CD4-positive, alpha-beta memory T cell (primary cell): ENCODE measurements around the gene CCDC197. TPM values are rescaled to one million over a fixed set of nuclear protein-coding genes. Genes with fewer than 3 reads are reported as not detected.

Source experiments
- CTCF ChIA-PET: fragments of 350-600 bp; sonication (Branson Sonifier 250); formaldehyde crosslinking; loops from one replicate; lab custom pipeline; 2021; ENCODE audit warnings: inconsistent platforms; ENCODE audit not compliant: partially characterized antibody; lab: Charles Lee
- POLR2A ChIA-PET: fragments of 350-600 bp; sonication (Branson Sonifier 250); formaldehyde crosslinking; loops from one replicate; lab custom pipeline; 2021; ENCODE audit not compliant: partially characterized antibody; lab: Charles Lee
- DNase-seq, 5 donors: peaks; one replicate each; pipeline versions ENCODE4 v3.0.0 to v3.0.0-alpha.2; 2020 to 2022; ENCODE audit warnings: mixed read lengths in 1 of 5
- H3K27ac ChIP-seq: one replicate; pipeline ENCODE4 v1.7.0; 2013; ENCODE audit warnings: low read depth, low read length
- H3K27me3 ChIP-seq: 2 replicates; pipeline ENCODE4 v1.7.0; 2013; ENCODE audit warnings: mild to moderate bottlenecking, low read length, moderate library complexity; ENCODE audit not compliant: insufficient read depth
- H3K36me3 ChIP-seq: 2 replicates; pipeline ENCODE4 v1.7.0; 2013; ENCODE audit warnings: mild to moderate bottlenecking, low read length, moderate library complexity; ENCODE audit not compliant: insufficient read depth
- H3K4me1 ChIP-seq: 2 replicates; pipeline ENCODE4 v1.7.0; 2013; ENCODE audit warnings: mild to moderate bottlenecking, low read length, moderate library complexity; ENCODE audit not compliant: insufficient read depth
- H3K4me3 ChIP-seq, 2 donors: one replicate each; pipeline ENCODE4 v1.7.0; 2013; ENCODE audit warnings: low read length in 2 of 2, mild to moderate bottlenecking in 1 of 2
- H3K9me3 ChIP-seq, 2 donors: one replicate each; pipeline ENCODE4 v1.7.0; 2013; ENCODE audit warnings: low read length in 2 of 2, control low read depth in 1 of 2; ENCODE audit not compliant: control insufficient read depth in 1 of 2
- H3K27ac Mint-ChIP-seq, 7 donors: one replicate each; pipeline ENCODE4 v1.8.0; 2020 to 2021; ENCODE audit warnings: mixed read lengths in 7 of 7, mild to moderate bottlenecking in 6 of 7, inconsistent platforms in 3 of 7, moderate library complexity in 3 of 7
- H3K27me3 Mint-ChIP-seq, 2 donors: one replicate each; pipeline ENCODE4 v1.8.0; 2020 to 2021; ENCODE audit warnings: mixed read lengths in 2 of 2
- H3K36me3 Mint-ChIP-seq, 2 donors: one replicate each; pipeline ENCODE4 v1.8.0; 2020 to 2021; ENCODE audit warnings: mixed read lengths in 2 of 2, inconsistent platforms in 1 of 2, mild to moderate bottlenecking in 1 of 2
- H3K4me1 Mint-ChIP-seq, 4 donors: one replicate each; pipeline ENCODE4 v1.8.0; 2020 to 2021; ENCODE audit warnings: mixed read lengths in 4 of 4, mild to moderate bottlenecking in 1 of 4
- H3K4me3 Mint-ChIP-seq, 8 donors: one replicate each; pipeline ENCODE4 v1.8.0; 2020 to 2021; ENCODE audit warnings: mixed read lengths in 8 of 8, mild to moderate bottlenecking in 7 of 8, moderate library complexity in 6 of 8, inconsistent platforms in 3 of 8
- H3K9me3 Mint-ChIP-seq, 8 donors: one replicate each; pipeline ENCODE4 v1.8.0; 2020 to 2021; ENCODE audit warnings: mixed read lengths in 8 of 8, mild to moderate bottlenecking in 5 of 8, inconsistent platforms in 3 of 8, moderate library complexity in 1 of 8
- intact Hi-C: fragments of 100-400 bp; cut with micrococcal nuclease; formaldehyde crosslinking; loops from one replicate; pipeline ENCODE4 v1.15.1; 2023
- polyA plus RNA-seq, 2 donors: library from polyadenylated mRNA; unstranded; fragments of 300-500 nt; fragmentation: Illumina TruSeq; gene quantifications; one replicate each; pipeline ENCODE4 v1.2.3, GENCODE V29; 2021
- total RNA-seq, 2 experiments: library from RNA; stranded (reverse); gene quantifications; one replicate each; pipeline ENCODE4 v1.2.3, GENCODE V29; 2021

CCDC197 gene
- total and polyA plus RNA-seq, 4 experiments from 2014 or later: not detected

- Histone ChIP-seq H3K27me3 (no peaks in the 10 kb centered on the region), H3K4me1 (peaks cover 45% of the 10 kb centered on the region), H3K27ac (peak within 1 kb of the TSS; percentile 13), H3K36me3 (no peaks in the 10 kb centered on the region), H3K9me3 (no peaks in the 10 kb centered on the region), H3K4me3 (peak within 1 kb of the TSS in 1 of 2 donors; percentile 56)
- H3K4me3 Mint-ChIP-seq: peak within 1 kb of the TSS; percentile 81 to 88 (median 84)
- CTCF ChIA-PET: interaction anchor here (0.8 to 4.2 kb wide), 8 partner anchors 10 to 117 kb away, joined by 3 to 29 read pairs (median 3); no protein-coding TSS in a partner anchor
- peak within 1 kb of the TSS in 6 of 7 donors; percentile 42 to 89 (median 74) for H3K27ac Mint-ChIP-seq
- intact Hi-C loops: loop anchor here (2.0 kb wide), 2 partner anchors 54 to 56 kb away; partner anchors contain the start of genes DDX24 and IFI27L1
- peaks cover 30 to 55% (median 42%) of the 10 kb centered on the region in 4 donors for H3K4me1 Mint-ChIP-seq
- no peaks in the 10 kb centered on the region for H3K27me3 Mint-ChIP-seq
- DNase-seq: peak; percentile 96 to 97 (median 97)
- POLR2A ChIA-PET: interaction anchor here (0.7 to 4.2 kb wide), 12 partner anchors 10 to 148 kb away, joined by 3 to 17 read pairs (median 6); partner anchors contain the start of genes DDX24 and IFI27L1
- no peaks in the 10 kb centered on the region for H3K36me3 Mint-ChIP-seq
- no peaks in the 10 kb centered on the region for H3K9me3 Mint-ChIP-seq
Measured at GRCh38 chr14:94026173-94026888, 29.2 kb downstream of the CCDC197 start, which contains the start of gene OTUB2. TSS of gene OTUB2 (plus strand) at chr14:94026340. CDS start at chr14:94026538, 198 bp downstream.

GRCh38 chr14:94026889-94027469 lies 29.9 kb downstream of the CCDC197 start:
- peaks cover 24 to 48% (median 37%) of the 10 kb centered on the region in 4 donors for H3K4me1 Mint-ChIP-seq
- ChIA-PET POLR2A (interaction anchor here (1.8 to 4.2 kb wide), 4 partner anchors 9 to 87 kb away, joined by 4 to 17 read pairs (median 7); partner anchors contain the start of genes DDX24 and IFI27L1), CTCF (interaction anchor here (0.8 to 2.8 kb wide), 6 partner anchors 9 to 154 kb away, joined by 3 to 17 read pairs (median 11); no protein-coding TSS in a partner anchor)
- no peak overlapping the region for H3K27ac ChIP-seq
- peak overlapping the region in 1 of 2 donors; percentile 56 for H3K4me3 ChIP-seq
- DNase-seq: no peak
- no peaks in the 10 kb centered on the region for H3K27me3 Mint-ChIP-seq
- H3K27me3 ChIP-seq: no peaks in the 10 kb centered on the region
- H3K4me3 Mint-ChIP-seq: peak overlapping the region; percentile 36 to 83 (median 60)
- no peaks in the 10 kb centered on the region for H3K9me3 Mint-ChIP-seq
- intact Hi-C loops: loop anchor here (2.0 kb wide), 2 partner anchors 54 to 56 kb away; partner anchors contain the start of genes DDX24 and IFI27L1
- peak overlapping the region in 1 of 7 donors; percentile 42 for H3K27ac Mint-ChIP-seq
- no peaks in the 10 kb centered on the region for H3K9me3 ChIP-seq
- H3K36me3 Mint-ChIP-seq: no peaks in the 10 kb centered on the region
- peaks cover 38% of the 10 kb centered on the region for H3K4me1 ChIP-seq
- H3K36me3 ChIP-seq: no peaks in the 10 kb centered on the region

GRCh38 chr14:94027566-94028449 lies 30.7 kb downstream of the CCDC197 start:
- peak overlapping the region in 4 of 7 donors; percentile 42 to 82 (median 74) for H3K27ac Mint-ChIP-seq
- POLR2A ChIA-PET: interaction anchor here (0.6 to 4.2 kb wide), 4 partner anchors 8 to 66 kb away, joined by 3 to 17 read pairs (median 6); partner anchors contain the start of genes DDX24 and IFI27L1
- intact Hi-C loops: loop anchor here (2.0 kb wide), 2 partner anchors 53 to 57 kb away; partner anchors contain the start of genes DDX24 and IFI27L1

GRCh38 chr14:94028450-94028826 lies 31.3 kb downstream of the CCDC197 start:
- H3K4me3 ChIP-seq: no peak overlapping the region
- H3K27me3 ChIP-seq: no peaks in the 10 kb centered on the region
- Mint-ChIP-seq H3K36me3 (no peaks in the 10 kb centered on the region), H3K9me3 (no peaks in the 10 kb centered on the region), H3K27me3 (no peaks in the 10 kb centered on the region), H3K4me3 (peak overlapping the region in 7 of 8 donors; percentile 36 to 83 (median 73)), H3K4me1 (peaks cover 15 to 34% (median 24%) of the 10 kb centered on the region in 4 donors), H3K27ac (peak overlapping the region in 5 of 7 donors; percentile 37 to 82 (median 74))
- intact Hi-C loops: no loop called here
- ChIA-PET POLR2A (interaction anchor here (0.6 to 4.2 kb wide), 4 partner anchors 9 to 147 kb away, joined by 3 to 17 read pairs (median 4); partner anchors contain the start of genes DDX24 and IFI27L1), CTCF (interaction anchor here (1.1 to 2.8 kb wide), 8 partner anchors 8 to 155 kb away, joined by 3 to 16 read pairs (median 6); partner anchors contain the start of genes DDX24 and IFI27L1)
- H3K9me3 ChIP-seq: no peaks in the 10 kb centered on the region
- H3K4me1 ChIP-seq: peaks cover 27% of the 10 kb centered on the region
- peak in 1 of 5 donors; percentile 63 for DNase-seq
- H3K27ac ChIP-seq: no peak overlapping the region
- H3K36me3 ChIP-seq: no peaks in the 10 kb centered on the region

More at GRCh38 chr14:94027566-94028449, 30.7 kb downstream of the CCDC197 start:
- peak overlapping the region; percentile 36 to 83 (median 68) for H3K4me3 Mint-ChIP-seq
- Histone ChIP-seq H3K27ac (no peak overlapping the region), H3K4me3 (no peak overlapping the region), H3K9me3 (no peaks in the 10 kb centered on the region), H3K27me3 (no peaks in the 10 kb centered on the region), H3K4me1 (peaks cover 30% of the 10 kb centered on the region), H3K36me3 (no peaks in the 10 kb centered on the region)
- DNase-seq: no peak
- H3K27me3 Mint-ChIP-seq: no peaks in the 10 kb centered on the region
- H3K9me3 Mint-ChIP-seq: no peaks in the 10 kb centered on the region
- H3K4me1 Mint-ChIP-seq: peaks cover 17 to 40% (median 29%) of the 10 kb centered on the region in 4 donors
- CTCF ChIA-PET: interaction anchor here (0.6 to 2.8 kb wide), 8 partner anchors 8 to 153 kb away, joined by 3 to 16 read pairs (median 6); partner anchors contain the start of genes DDX24 and IFI27L1
- no peaks in the 10 kb centered on the region for H3K36me3 Mint-ChIP-seq

GRCh38 chr14:94029265-94029664 lies 32.2 kb downstream of the CCDC197 start:
- H3K27ac Mint-ChIP-seq: peak overlapping the region in 3 of 7 donors; percentile 23 to 75 (median 57)
- no peaks in the 10 kb centered on the region for H3K36me3 Mint-ChIP-seq
- intact Hi-C loops: no loop called here

More at GRCh38 chr14:94029265-94029664, 32.2 kb downstream of the CCDC197 start:
- Mint-ChIP-seq H3K4me3 (peak overlapping the region in 1 of 8 donors; percentile 83), H3K4me1 (peaks cover 15 to 31% (median 23%) of the 10 kb centered on the region in 4 donors), H3K9me3 (no peaks in the 10 kb centered on the region), H3K27me3 (no peaks in the 10 kb centered on the region)
- Histone ChIP-seq H3K4me3 (no peak overlapping the region), H3K9me3 (no peaks in the 10 kb centered on the region), H3K4me1 (peaks cover 27% of the 10 kb centered on the region), H3K27ac (no peak overlapping the region), H3K36me3 (no peaks in the 10 kb centered on the region), H3K27me3 (no peaks in the 10 kb centered on the region)
- DNase-seq: no peak
- POLR2A ChIA-PET: interaction anchor here (0.9 to 4.2 kb wide), 3 partner anchors 10 to 146 kb away, joined by 4 to 17 read pairs (median 4); partner anchors contain the start of genes DDX24 and IFI27L1
- CTCF ChIA-PET: interaction anchor here (0.8 to 2.8 kb wide), 6 partner anchors 10 to 154 kb away, joined by 3 to 16 read pairs (median 4); partner anchors contain the start of genes DDX24 and IFI27L1
